Myocyte (in vitro differentiated cells): Measurements from ENCODE around the gene RNF150. TPM values are rescaled to one million over a fixed set of nuclear protein-coding genes. Genes with fewer than 3 reads are reported as not detected.

Experiments used
- DNase-seq: peaks from one replicate; pipeline ENCODE4 v3.0.0-alpha.2; 2012; ENCODE audit warnings: low read depth
- total RNA-seq: library from RNA; depleted of rRNA; stranded (reverse); fragments of >200 nt; gene quantifications from 2 replicates; pipeline ENCODE4 v1.2.3, GENCODE V29; 2014

RNF150 gene
- total RNA-seq, 1 donor from 2014 or later: 1.5 TPM

DNA sequence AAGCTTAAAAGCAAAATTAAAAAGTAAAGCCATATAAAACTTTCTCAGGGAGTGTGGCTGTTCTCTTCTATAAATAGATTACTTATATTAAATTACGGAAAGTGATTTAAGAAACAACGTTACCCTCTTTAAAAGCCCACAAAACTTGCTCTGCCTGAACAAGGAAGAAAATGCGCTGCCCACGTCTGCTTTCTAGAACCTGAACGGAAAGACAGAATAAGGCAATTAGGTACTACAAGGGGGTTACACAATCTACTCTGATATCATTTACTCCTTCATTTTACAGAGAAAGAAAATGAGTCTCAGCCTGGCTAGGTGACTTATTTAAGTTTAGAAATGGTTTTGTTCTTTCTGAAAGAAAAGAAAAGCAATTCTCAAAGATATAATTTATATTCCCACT lies 147.2 kb downstream of the RNF150 start:
- no peak for DNase-seq

- no peak for DNase-seq
Observed at GRCh38 chr4:140982613-140983340, 150.5 kb downstream of the RNF150 start.

DNA sequence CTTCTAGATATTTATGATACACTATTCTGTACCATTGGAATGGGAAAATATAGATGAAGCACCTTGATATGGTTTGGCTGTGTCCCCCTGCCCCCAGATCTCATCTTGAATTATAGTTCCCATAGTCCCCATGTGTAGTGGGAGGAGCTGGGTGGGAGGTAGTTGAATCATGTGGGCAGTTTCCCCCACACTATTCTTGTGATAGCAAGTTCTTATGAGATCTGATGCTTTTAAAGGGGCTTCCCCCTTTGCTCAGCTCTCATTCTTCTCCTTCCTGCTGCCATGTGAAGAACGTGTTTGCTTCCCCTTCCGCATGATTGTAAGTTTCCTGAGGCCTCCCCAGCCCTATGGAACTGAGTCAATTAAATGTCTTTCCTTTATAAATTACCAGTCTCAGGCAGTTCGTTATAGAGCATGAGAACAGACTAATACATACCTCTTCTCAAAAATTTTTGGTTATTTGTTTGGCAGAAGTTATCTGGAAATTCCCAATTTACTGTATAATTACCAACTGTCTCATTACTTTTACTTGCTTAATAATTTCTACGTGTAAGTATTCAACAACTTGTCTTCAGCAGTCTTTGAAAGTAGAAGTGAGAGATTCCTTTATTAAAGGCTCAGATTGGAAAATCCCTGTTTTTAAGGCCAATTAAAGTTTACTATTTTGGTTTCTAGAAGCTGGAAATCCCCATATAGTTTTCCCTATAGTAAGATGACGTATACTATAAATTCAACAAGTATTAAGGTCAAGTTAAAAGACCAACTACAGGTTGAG lies 152.7 kb downstream of the RNF150 start:
- no peak for DNase-seq

GRCh38 chr4:140976768-140977167 lies 156.5 kb downstream of the RNF150 start:
- DNase-seq: no peak

- no peak for DNase-seq
Observed at GRCh38 chr4:140971077-140971792, 162.0 kb downstream of the RNF150 start.

- DNase-seq: peak; percentile 62
Observed at GRCh38 chr4:140969296-140969695, 164.0 kb downstream of the RNF150 start.

DNA sequence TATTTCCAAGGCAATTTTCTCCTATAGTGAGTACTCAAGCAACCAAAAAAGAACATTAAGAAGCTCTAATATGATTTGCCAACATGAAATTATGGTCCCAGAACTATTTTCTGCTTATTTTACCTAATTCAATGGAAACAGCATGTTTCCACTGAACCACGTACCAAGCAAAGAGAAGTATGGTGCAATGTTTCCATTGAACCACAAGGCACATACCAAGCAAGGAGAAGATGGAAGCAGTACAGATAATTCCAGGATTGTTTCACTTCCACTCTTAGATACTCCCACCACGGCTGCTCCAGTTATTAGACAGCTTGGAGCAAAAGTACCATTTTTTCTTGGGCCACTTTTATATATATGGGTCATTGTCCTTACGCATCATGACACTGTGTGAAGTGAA lies 164.9 kb downstream of the RNF150 start:
- no peak for DNase-seq

- DNase-seq: no peak
Observed at GRCh38 chr4:140963883-140964282, 169.4 kb downstream of the RNF150 start.

GRCh38 chr4:140955641-140956040 lies 177.6 kb downstream of the RNF150 start:
- DNase-seq: no peak

DNA sequence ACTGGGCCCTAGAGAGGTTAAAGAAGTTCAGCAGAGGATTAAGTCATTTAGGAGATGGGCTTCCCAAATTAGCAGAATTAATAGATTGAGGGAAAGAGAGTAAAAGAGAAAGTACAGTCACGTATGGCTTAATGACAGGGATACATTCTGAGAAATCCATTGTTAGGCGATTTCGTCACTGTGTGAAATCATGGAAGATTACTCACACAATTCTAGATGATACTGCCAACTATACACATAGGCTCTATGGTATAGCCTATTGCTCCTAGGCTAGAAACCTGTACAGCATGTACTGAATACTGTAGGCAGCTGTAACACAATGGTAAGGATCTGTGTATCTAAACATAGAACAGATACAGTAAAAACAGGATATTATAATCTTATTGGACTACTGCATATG lies 180.6 kb downstream of the RNF150 start:
- no peak for DNase-seq

DNA sequence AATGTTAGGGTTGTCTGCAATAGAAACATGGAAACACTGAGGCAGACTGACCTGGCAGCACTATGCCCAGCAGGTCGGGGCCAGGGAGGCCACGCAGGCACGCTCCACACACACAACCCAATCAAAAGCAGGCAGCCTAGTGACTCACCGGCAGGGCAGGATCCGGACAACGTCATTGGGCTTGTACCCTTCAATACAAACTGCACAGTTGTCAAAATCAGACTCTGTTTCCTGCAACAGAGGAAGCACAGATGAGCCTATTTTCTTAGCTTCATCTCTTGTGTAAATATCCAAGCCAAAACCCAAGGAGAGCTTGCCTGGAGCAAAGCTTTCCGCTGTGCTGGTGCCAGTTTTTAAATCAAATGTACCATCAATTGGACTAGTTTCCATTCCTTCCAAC lies 185.8 kb downstream of the RNF150 start:
- no peak for DNase-seq

GRCh38 chr4:140945106-140945505 lies 188.2 kb downstream of the RNF150 start:
- DNase-seq: no peak

DNA sequence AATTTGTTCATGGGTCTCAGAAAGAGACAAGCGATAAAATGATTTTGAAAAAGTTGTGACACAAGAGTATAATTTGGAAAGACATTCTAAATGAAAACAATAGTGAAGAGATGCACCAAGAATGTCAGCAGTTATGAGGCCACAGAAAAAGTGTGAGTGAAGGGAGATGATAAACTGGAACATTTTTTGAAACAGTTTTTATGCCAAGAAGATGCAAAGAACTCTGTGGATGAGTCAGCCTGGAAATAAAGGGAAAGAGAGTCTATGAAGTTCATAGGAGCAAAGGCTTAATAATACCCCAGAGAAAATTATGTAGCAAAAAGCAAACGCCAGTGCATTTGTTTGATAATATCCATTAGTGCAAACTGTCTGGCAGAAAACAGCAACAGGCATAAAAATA lies 188.7 kb downstream of the RNF150 start:
- no peak for DNase-seq

DNA sequence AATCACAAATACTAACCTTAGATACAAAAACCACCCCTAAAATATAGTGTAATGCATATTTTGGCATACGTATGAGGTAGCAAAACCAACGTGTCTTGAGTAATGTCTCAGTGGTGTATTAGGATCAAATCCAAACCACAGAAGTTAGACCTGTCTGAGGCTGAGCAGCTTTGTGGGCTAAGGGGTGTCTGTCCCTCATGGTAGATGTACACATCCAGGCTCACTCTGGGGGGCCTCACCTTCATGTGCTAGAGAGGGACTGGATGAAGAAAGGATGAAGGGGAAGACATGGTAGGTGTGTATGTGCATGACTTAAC lies 189.1 kb downstream of the RNF150 start:
- no peak for DNase-seq

DNA sequence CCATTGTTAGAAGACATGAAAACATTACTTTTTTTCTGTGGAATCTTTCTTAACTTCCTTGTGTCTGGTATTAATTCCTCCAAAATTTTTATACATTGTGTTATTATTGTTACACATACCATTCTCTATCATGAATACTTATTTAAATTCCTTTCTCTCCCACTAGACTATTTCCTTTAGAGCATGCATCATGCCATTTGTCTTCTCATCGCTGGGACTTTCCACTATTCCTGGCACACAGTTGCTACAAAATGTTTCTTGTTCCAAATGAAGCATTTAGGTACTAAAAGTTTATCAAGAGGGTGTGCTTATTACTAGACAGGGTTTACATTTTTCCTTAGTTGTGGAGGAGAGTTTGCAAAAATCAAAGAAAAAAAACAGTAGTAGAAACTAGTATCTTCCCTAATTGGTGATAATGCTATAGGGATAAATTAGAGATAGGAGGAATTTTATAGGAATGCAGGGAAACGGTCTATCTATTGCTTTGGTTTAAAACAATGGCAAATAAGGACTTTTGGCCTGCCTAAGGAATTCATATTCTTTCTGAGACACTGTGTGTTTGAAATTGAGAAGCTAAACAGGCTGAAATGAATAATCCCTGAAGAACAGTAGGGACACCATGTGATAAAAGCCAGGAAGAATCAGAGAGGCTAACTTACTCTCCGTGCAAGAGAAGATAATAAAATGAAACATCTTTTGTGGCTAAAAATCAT lies 189.6 kb downstream of the RNF150 start:
- no peak for DNase-seq

DNA sequence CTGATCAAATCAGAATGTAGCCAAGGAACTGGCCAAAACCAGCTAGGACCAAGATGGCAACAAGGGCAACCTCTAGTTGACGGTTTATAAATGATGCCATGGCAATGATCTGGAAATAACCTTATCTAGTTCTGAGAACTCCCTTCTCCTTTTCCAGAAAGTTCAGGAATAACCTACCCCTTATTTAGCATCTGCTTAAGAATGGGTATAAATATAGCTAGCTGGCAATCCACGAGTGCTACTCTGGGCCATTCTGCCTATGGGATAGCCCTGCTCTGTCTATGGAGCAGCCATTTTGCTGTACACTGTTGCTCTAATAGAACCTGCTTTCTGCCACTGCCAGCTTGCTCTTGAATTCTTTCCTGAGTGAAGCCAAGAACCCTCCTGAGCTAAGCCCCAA lies 192.7 kb downstream of the RNF150 start:
- DNase-seq: no peak

DNA sequence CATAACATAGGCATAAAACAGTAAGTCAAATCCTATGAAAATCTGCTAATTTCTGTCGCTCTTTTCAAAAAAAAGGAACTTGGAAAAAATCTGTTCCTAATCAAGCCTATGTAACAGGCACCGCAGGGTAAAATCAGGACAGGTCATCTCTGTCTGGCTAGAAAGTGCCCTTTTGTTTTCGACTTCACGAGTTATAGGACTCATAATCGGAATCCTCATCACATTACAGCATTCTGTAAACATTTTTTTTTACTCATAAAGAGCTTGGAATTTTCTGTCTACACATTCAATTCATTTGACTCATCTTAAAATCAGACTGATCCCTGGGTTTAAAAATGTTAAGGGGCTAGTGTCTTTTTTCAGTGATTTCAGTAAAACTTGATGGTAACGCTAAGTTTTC lies 195.4 kb downstream of the RNF150 start:
- peak; percentile 29 for DNase-seq

DNA sequence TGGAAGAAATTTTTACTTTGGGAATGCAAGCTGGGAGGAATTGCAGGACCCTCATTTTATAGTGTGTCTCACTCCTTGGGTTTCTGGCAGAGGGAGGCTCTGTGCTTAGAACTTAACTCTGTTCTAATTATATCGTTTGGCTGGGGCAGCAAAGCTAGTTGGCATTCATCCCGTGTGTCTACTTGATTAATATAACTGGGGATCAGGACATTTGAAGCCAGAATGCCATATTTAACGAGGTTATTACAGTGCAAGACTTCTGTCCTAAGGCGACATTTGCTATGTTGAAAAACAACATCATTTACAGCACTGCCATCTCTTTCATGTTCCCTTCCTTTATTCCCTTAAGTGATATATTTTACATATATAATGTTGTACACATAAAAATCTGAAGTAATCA lies 198.0 kb downstream of the RNF150 start:
- peak; percentile 68 for DNase-seq

- DNase-seq: no peak
Observed at GRCh38 chr4:140932501-140933045, 200.7 kb downstream of the RNF150 start.

GRCh38 chr4:140931911-140932310 lies 201.4 kb downstream of the RNF150 start:
- DNase-seq: no peak

DNA sequence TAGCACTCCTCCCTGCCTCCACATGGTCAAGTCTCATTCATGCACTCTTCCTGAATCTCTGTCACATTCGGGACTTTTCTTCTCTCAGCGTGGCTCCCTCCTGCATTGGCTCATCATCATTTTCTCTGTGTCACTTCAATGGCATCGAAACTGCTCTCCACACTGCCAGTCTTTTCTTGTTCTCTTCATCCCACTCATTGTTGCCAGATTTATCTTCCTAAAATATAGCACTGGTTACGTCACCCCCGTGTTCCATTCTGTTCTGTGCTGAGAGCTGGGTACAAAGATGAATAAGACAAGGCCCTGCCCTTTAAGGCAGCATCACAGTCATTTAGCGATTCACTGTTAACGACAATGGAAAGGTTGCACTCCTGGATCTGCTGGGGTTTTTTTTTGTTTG lies 202.7 kb downstream of the RNF150 start:
- DNase-seq: no peak
